HepG2 (cell line): ENCODE data around the gene SUV39H2. TPM values are rescaled to one million over a fixed set of nuclear protein-coding genes. Genes with fewer than 3 reads are reported as not detected.
A peak's percentile ranks its signal among the peaks of the same experiment; 100 is the strongest.

Experiments used
- BORCS8-MEF2B ChIP-seq: sonication (generic); formaldehyde crosslinking; IDR thresholded peaks from 2 replicates; pipeline ENCODE4 v1.8.0; 2022; ENCODE audit warnings: mild to moderate bottlenecking, missing genetic modification reagents
- ERF ChIP-seq: IDR thresholded peaks from 2 replicates; pipeline ENCODE4 v1.6.1; 2018; ENCODE audit warnings: missing biosample characterization, missing genetic modification reagents
- FOXP4 ChIP-seq: sonication (generic); formaldehyde crosslinking; IDR thresholded peaks from 2 replicates; pipeline ENCODE4 v1.4.0; 2020; ENCODE audit warnings: missing genetic modification reagents
- HNRNPK ChIP-seq: fragments of 200-400 bp; formaldehyde crosslinking; IDR thresholded peaks from 2 replicates; pipeline ENCODE4 v1.6.1; 2018; ENCODE audit warnings: low read length, low read depth, moderate library complexity, mild to moderate bottlenecking; ENCODE audit not compliant: poor library complexity, severe bottlenecking
- ISL2 ChIP-seq: sonication (generic); formaldehyde crosslinking; IDR thresholded peaks from 2 replicates; pipeline ENCODE4 v1.5.0; 2020; ENCODE audit warnings: missing genetic modification reagents
- JUND ChIP-seq: sonication (generic); formaldehyde crosslinking; IDR thresholded peaks from 2 replicates; pipeline ENCODE4 v1.8.0; 2022; ENCODE audit warnings: mild to moderate bottlenecking, missing genetic modification reagents
- MIER2 ChIP-seq: IDR thresholded peaks from 2 replicates; pipeline ENCODE4 v1.6.1; 2016; ENCODE audit warnings: missing biosample characterization, missing genetic modification reagents
- MZF1 ChIP-seq: sonication (generic); formaldehyde crosslinking; IDR thresholded peaks from 2 replicates; pipeline ENCODE4 v1.8.1; 2023; ENCODE audit warnings: mild to moderate bottlenecking, missing genetic modification reagents, borderline replicate concordance
- POLR2G ChIP-seq: fragments of 200-400 bp; formaldehyde crosslinking; IDR thresholded peaks from 2 replicates; pipeline ENCODE4 v1.6.1; 2018; ENCODE audit warnings: mild to moderate bottlenecking, low read depth, low read length, moderate library complexity
- STAT5B ChIP-seq: sonication (generic); formaldehyde crosslinking; IDR thresholded peaks from 2 replicates; pipeline ENCODE4 v1.4.0; 2020; ENCODE audit warnings: missing genetic modification reagents
- THAP8 ChIP-seq: sonication (generic); formaldehyde crosslinking; IDR thresholded peaks from 2 replicates; pipeline ENCODE4 v1.5.1; 2020; ENCODE audit warnings: missing genetic modification reagents, mild to moderate bottlenecking, borderline replicate concordance
- U2AF1 ChIP-seq: fragments of 200-400 bp; formaldehyde crosslinking; optimal IDR thresholded peaks from 2 replicates; pipeline ENCODE3; 2017; ENCODE audit warnings: mild to moderate bottlenecking, low read depth, low read length
- XBP1 ChIP-seq: sonication (generic); formaldehyde crosslinking; IDR thresholded peaks from 2 replicates; pipeline ENCODE4 v1.5.0; 2020; ENCODE audit warnings: missing genetic modification reagents
- ZBTB7B ChIP-seq: sonication (generic); formaldehyde crosslinking; IDR thresholded peaks from 2 replicates; pipeline ENCODE4 v1.4.0; 2020; ENCODE audit warnings: missing genetic modification reagents
- ZFP41 ChIP-seq: sonication (generic); formaldehyde crosslinking; IDR thresholded peaks from 2 replicates; pipeline ENCODE4 v1.4.0; 2020; ENCODE audit warnings: mild to moderate bottlenecking, missing genetic modification reagents, borderline replicate concordance
- ZMYM3 ChIP-seq: sonication (generic); formaldehyde crosslinking; IDR thresholded peaks from 2 replicates; pipeline ENCODE4 v1.5.1; 2020; ENCODE audit warnings: mild to moderate bottlenecking, missing genetic modification reagents
- ZNF496 ChIP-seq: sonication (generic); formaldehyde crosslinking; IDR thresholded peaks from 2 replicates; pipeline ENCODE4 v1.8.1; 2023; ENCODE audit warnings: mild to moderate bottlenecking, moderate library complexity, missing genetic modification reagents; ENCODE audit not compliant: insufficient replicate concordance
- ZNF598 ChIP-seq: sonication (generic); formaldehyde crosslinking; IDR thresholded peaks from 2 replicates; pipeline ENCODE4 v1.5.1; 2020; ENCODE audit warnings: mild to moderate bottlenecking, missing genetic modification reagents, borderline replicate concordance
- ZNF709 ChIP-seq: sonication (generic); formaldehyde crosslinking; IDR thresholded peaks from 2 replicates; pipeline ENCODE4 v1.5.0; 2020; ENCODE audit warnings: mild to moderate bottlenecking, missing genetic modification reagents
- ZNF747 ChIP-seq: sonication (generic); formaldehyde crosslinking; IDR thresholded peaks from 2 replicates; pipeline ENCODE4 v1.8.1; 2023; ENCODE audit warnings: missing genetic modification reagents, mild to moderate bottlenecking, borderline replicate concordance
- ZNF788 ChIP-seq: sonication (generic); formaldehyde crosslinking; IDR thresholded peaks from 2 replicates; pipeline ENCODE4 v1.5.0; 2020; ENCODE audit warnings: mild to moderate bottlenecking, missing genetic modification reagents, borderline replicate concordance
- ZNF83 ChIP-seq: sonication (generic); formaldehyde crosslinking; IDR thresholded peaks from 2 replicates; pipeline ENCODE4 v1.4.0; 2020; ENCODE audit warnings: missing genetic modification reagents, mild to moderate bottlenecking, borderline replicate concordance
- polyA plus RNA-seq, 8 experiments: library from polyadenylated mRNA; depleted of rRNA in 3 of 8; stranded (reverse) in 7 of 8; unstranded in 1 of 8; fragments of >200 nt; fragmentation: Illumina TruSeq in 4 of 8; extraction: Trizol in 4 of 8; gene quantifications; 2 replicates each; pipeline versions ENCODE4 v1.2.1 to v1.2.3, GENCODE V29; 2011 to 2016; ENCODE audit warnings: low read depth in 4 of 8, missing spikeins in 1 of 8, mixed read lengths in 1 of 8; ENCODE audit not compliant: insufficient read depth in 1 of 8
- total RNA-seq, 5 experiments: library from RNA; depleted of rRNA; stranded (reverse); fragments of >200 nt; fragmentation: Illumina TruSeq; extraction: Trizol; gene quantifications; 2 replicates each; pipeline ENCODE4 v1.2.3, GENCODE V29; 2016; ENCODE audit warnings: low read depth in 1 of 5
- TF ChIP-seq, protein P1 (sequence below): sonication (generic); formaldehyde crosslinking; IDR thresholded peaks from 2 replicates; pipeline ENCODE4 v1.8.1; 2023; ENCODE audit warnings: mild to moderate bottlenecking, missing genetic modification reagents
- TF ChIP-seq, protein P2 (sequence below): sonication (generic); formaldehyde crosslinking; IDR thresholded peaks from 2 replicates; pipeline ENCODE4 v1.5.0; 2020; ENCODE audit warnings: missing genetic modification reagents, mild to moderate bottlenecking, borderline replicate concordance
- TF ChIP-seq, protein P3 (sequence below): sonication (generic); formaldehyde crosslinking; IDR thresholded peaks from 2 replicates; pipeline ENCODE4 v1.5.0; 2020; ENCODE audit warnings: missing genetic modification reagents

Gene SUV39H2
- total and polyA plus RNA-seq, 2 of the 13 experiments (the other 11 are each of a cell fraction or from before 2014, with no cell fraction given), result 9.0 to 44.3 TPM

- TF ChIP-seq STAT5B (CRISPR knock-in tag), result no peak
- peak; percentile 47 for TF ChIP-seq ERF (CRISPR knock-in tag)
- no peak for TF ChIP-seq ZMYM3
- TF ChIP-seq ZFP41, result peak; percentile 70; the same call in 1 of the 2 replicates
- TF ChIP-seq JUND, result no peak; the same call in 1 of the 2 replicates
- TF ChIP-seq, protein P1, sequence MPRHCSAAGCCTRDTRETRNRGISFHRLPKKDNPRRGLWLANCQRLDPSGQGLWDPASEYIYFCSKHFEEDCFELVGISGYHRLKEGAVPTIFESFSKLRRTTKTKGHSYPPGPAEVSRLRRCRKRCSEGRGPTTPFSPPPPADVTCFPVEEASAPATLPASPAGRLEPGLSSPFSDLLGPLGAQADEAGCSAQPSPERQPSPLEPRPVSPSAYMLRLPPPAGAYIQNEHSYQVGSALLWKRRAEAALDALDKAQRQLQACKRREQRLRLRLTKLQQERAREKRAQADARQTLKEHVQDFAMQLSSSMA, result peak; percentile 25; the same call in 1 of the 2 replicates
- peak; percentile 63 for TF ChIP-seq ZBTB7B (CRISPR knock-in tag)
- peak; percentile 59 for TF ChIP-seq BORCS8-MEF2B (CRISPR knock-in tag)
- peak; percentile 41 for TF ChIP-seq FOXP4 (CRISPR knock-in tag)
- TF ChIP-seq, protein P2, sequence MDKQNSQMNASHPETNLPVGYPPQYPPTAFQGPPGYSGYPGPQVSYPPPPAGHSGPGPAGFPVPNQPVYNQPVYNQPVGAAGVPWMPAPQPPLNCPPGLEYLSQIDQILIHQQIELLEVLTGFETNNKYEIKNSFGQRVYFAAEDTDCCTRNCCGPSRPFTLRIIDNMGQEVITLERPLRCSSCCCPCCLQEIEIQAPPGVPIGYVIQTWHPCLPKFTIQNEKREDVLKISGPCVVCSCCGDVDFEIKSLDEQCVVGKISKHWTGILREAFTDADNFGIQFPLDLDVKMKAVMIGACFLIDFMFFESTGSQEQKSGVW, result no peak
- TF ChIP-seq U2AF1, result no peak
- TF ChIP-seq ZNF598 (CRISPR knock-in tag), result peak; percentile 56; the same call in 1 of the 2 replicates
- TF ChIP-seq XBP1 (CRISPR knock-in tag), result no peak
- peak; percentile 22; the same call in 1 of the 2 replicates for TF ChIP-seq ISL2 (CRISPR knock-in tag)
- peak; percentile 69; the same call in 1 of the 2 replicates for TF ChIP-seq ZNF788
- TF ChIP-seq ZNF83 (CRISPR knock-in tag), result peak; percentile 88; the same call in 1 of the 2 replicates
- no peak for TF ChIP-seq ZNF709 (CRISPR knock-in tag)
- no peak for TF ChIP-seq MIER2
- TF ChIP-seq ZNF496, result no peak
- peak; percentile 78 for TF ChIP-seq POLR2G
- no peak for TF ChIP-seq HNRNPK
- 0 out of 2 replicates have a peak, but pooled peaks have one; percentile 15 for TF ChIP-seq MZF1 (CRISPR knock-in tag)
- TF ChIP-seq ZNF747 (CRISPR knock-in tag), result 0 out of 2 replicates have a peak, but pooled peaks have one; percentile 26
- TF ChIP-seq, protein P3, sequence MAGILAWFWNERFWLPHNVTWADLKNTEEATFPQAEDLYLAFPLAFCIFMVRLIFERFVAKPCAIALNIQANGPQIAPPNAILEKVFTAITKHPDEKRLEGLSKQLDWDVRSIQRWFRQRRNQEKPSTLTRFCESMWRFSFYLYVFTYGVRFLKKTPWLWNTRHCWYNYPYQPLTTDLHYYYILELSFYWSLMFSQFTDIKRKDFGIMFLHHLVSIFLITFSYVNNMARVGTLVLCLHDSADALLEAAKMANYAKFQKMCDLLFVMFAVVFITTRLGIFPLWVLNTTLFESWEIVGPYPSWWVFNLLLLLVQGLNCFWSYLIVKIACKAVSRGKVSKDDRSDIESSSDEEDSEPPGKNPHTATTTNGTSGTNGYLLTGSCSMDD (CRISPR knock-in tag), result no peak
- TF ChIP-seq THAP8 (CRISPR knock-in tag), result no peak
Observed at GRCh38 chr10:14837757-14838581, 40.7 kb upstream of the SUV39H2 start, which contains the start of the genes CDNF, HSPA14 and MSANTD7 (continued).
